IgD-negative memory B cell (primary cell): ENCODE data around the gene BIRC5. TPM values are rescaled to one million over a fixed set of nuclear protein-coding genes. Genes with fewer than 3 reads are reported as not detected.

Source experiments
- H3K27ac Mint-ChIP-seq, 3 donors: one replicate each; pipeline ENCODE4 v1.8.0; 2020 to 2022; ENCODE audit warnings: mild to moderate bottlenecking in 3 of 3, mixed read lengths in 3 of 3, moderate library complexity in 1 of 3
- H3K27me3 Mint-ChIP-seq: one replicate; pipeline ENCODE4 v1.8.0; 2021; ENCODE audit warnings: mixed read lengths
- H3K36me3 Mint-ChIP-seq: one replicate; pipeline ENCODE4 v1.8.0; 2020; ENCODE audit warnings: mild to moderate bottlenecking, mixed read lengths
- H3K4me1 Mint-ChIP-seq, 3 donors: one replicate each; pipeline ENCODE4 v1.8.0; 2020 to 2022; ENCODE audit warnings: mixed read lengths in 3 of 3, mild to moderate bottlenecking in 1 of 3
- H3K4me3 Mint-ChIP-seq, 4 donors: one replicate each; pipeline ENCODE4 v1.8.0; 2020 to 2022; ENCODE audit warnings: mild to moderate bottlenecking in 4 of 4, mixed read lengths in 4 of 4, moderate library complexity in 3 of 4
- H3K9me3 Mint-ChIP-seq, 3 donors: one replicate each; pipeline ENCODE4 v1.8.0; 2020 to 2021; ENCODE audit warnings: mixed read lengths in 3 of 3, mild to moderate bottlenecking in 1 of 3
- polyA plus RNA-seq: library from polyadenylated mRNA; unstranded; fragments of 300-500 nt; fragmentation: Illumina TruSeq; gene quantifications from one replicate; pipeline ENCODE4 v1.2.3, GENCODE V29; 2021

The BIRC5 gene
- polyA plus RNA-seq, 1 donor from 2014 or later: 0.25 TPM

DNA sequence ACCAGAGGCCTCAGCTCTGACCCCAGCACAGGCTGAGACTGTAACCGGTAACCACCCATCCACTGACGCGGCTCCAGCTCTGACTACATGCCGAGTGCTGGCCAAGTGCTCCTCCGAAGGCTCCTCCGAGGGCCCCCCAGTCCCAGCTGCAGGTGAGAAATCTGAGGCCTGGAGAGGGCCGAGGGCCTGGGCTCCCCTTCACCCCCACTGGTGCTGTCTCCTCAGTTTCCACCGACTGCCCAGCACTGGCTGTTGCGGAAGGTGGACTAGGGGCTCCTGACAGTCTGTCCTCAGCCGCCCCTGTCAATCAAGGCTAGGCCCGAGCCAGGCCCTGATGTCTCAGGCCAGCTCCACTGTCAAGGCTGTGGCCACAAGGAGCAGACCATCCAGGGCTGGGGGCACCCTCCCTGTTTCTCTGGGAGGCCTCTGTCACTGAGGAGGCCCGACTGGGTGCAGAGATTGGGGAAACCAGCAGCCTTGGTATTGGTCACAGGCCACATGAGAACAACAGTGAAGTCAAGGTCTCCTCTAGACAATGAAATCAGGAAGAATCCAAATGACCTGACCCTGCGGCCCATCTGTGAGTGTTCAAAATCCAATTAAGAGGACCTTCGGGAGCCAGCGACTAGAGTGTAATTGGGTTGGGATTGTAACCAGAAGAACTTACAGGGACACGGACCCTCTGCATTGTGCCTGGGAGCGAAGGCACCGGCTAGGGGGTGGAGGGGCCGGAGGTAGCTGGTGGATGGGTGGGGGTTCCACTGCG is 22.5 kb downstream of the BIRC5 start:
- Mint-ChIP-seq H3K27ac (no peak overlapping the region), H3K27me3 (peaks cover 9% of the 10 kb centered on the region), H3K36me3 (no peaks in the 10 kb centered on the region), H3K9me3 (no peaks in the 10 kb centered on the region), H3K4me3 (no peak overlapping the region), H3K4me1 (peaks cover 5 to 6% (median 5%) of the 10 kb centered on the region in 3 donors)

DNA sequence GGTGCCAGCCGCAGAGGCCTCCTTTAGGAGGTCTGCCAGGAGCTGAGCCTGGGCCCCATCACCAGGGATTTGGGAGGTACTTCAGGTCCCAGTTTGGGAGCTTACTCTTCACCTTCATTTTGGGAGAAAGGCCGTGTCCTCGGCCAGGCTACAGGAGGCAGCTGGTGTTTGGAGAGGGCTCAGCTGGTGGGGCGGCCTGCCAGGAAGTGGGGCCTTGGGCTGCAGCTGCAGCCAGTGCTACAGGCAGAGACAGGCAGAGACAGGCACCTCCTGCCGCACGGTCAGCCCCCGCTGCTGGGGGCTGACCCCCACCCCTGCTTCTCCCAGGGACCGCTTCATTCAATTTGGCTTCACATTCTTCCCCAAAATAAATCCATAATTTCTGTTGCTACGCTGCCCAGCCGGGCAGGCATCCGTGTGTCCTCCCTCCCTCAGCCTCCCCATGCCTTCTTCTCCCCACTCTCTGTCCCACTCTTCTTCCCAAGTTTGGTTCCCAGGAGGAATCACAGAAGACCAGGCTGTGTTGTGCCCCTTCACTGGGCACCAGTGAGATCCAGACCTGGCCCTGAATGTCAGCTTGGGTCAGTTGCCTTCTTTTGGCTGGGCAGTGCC is 23.5 kb downstream of the BIRC5 start:
- Mint-ChIP-seq H3K27ac (no peak overlapping the region), H3K27me3 (peaks cover 5% of the 10 kb centered on the region), H3K4me3 (no peak overlapping the region), H3K36me3 (no peaks in the 10 kb centered on the region), H3K4me1 (peaks cover 8 to 14% (median 9%) of the 10 kb centered on the region in 3 donors), H3K9me3 (no peaks in the 10 kb centered on the region)

DNA sequence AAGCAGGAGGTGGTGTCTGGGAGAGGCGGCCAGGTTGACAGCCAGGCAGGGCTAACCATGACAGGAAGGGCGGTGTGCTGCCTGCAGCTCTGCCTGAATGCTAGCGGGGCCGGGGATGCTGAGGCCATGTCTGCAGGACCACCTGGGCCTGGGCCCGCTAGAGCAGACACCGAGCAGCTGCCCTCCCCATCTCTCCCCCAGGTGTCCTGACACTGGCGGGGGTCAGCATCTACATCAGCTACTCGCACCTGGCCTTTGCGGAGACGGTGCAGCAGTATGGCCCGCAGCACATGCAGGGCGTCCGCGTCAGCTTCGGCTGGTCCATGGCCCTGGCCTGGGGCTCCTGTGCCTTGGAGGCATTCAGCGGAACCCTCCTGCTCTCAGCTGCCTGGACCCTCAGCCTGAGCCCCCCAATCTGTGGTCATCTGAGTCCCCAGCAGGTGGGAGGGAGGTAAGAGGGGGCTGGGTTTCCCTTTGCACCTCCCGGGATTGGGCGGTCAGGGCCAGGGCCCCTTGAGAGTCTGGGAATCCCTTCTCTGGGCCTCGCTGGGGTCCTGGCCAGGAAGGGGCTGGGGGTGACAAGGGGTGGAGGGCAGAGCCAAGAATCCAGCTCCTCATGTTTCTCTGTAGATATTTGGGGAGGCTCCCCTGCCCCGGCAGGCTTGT is 24.9 kb downstream of the BIRC5 start:
- Mint-ChIP-seq H3K27me3 (no peaks in the 10 kb centered on the region), H3K4me3 (peak overlapping the region in 1 of 4 donors; percentile 37), H3K36me3 (no peaks in the 10 kb centered on the region), H3K27ac (peak overlapping the region in 1 of 3 donors; percentile 32), H3K4me1 (peaks cover 11 to 18% (median 16%) of the 10 kb centered on the region in 3 donors), H3K9me3 (no peaks in the 10 kb centered on the region)

- H3K9me3 Mint-ChIP-seq: no peaks in the 10 kb centered on the region
- H3K27ac Mint-ChIP-seq: peak overlapping the region in 1 of 3 donors; percentile 32
- peaks cover 11 to 18% (median 18%) of the 10 kb centered on the region in 3 donors for H3K4me1 Mint-ChIP-seq
- peak overlapping the region in 1 of 4 donors; percentile 37 for H3K4me3 Mint-ChIP-seq
- no peaks in the 10 kb centered on the region for H3K36me3 Mint-ChIP-seq
- no peaks in the 10 kb centered on the region for H3K27me3 Mint-ChIP-seq
Observed at GRCh38 chr17:78239489-78239931, 25.5 kb downstream of the BIRC5 start.

DNA sequence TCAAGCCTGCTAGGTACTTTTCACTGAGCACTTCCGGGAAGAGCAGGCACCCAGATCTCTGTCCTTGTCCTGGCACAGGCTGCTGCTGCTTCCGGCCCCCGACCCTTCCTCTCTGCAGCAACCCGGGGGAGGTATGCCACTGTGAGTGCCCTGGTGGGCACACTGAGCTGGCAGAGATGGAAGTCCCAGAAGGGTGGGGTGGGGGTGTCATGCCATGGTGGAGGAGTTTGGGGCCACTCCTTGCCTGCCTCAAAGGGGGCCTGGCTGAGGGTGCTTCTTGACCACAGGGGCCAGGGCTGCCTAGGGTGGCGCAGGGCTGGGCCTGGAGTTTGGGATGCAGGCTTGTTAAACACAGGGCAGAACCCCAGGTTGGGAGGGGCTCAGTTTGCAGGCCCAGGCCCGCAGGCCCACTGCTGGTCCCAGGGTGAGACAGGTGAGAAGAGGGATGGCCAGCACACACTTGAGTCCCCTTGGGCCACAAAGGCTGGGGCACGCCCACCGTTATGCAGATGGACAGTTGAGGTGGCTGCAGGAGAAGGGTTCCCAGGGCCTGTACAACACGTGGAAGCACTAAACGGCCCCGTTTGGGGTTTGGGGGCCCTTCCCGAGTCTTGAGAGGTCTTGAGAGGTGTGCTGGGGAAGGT is 26.1 kb downstream of the BIRC5 start:
- H3K36me3 Mint-ChIP-seq: no peaks in the 10 kb centered on the region
- H3K4me3 Mint-ChIP-seq: no peak overlapping the region
- H3K27me3 Mint-ChIP-seq: no peaks in the 10 kb centered on the region
- H3K4me1 Mint-ChIP-seq: peaks cover 11 to 18% (median 18%) of the 10 kb centered on the region in 3 donors
- no peak overlapping the region for H3K27ac Mint-ChIP-seq
- no peaks in the 10 kb centered on the region for H3K9me3 Mint-ChIP-seq

DNA sequence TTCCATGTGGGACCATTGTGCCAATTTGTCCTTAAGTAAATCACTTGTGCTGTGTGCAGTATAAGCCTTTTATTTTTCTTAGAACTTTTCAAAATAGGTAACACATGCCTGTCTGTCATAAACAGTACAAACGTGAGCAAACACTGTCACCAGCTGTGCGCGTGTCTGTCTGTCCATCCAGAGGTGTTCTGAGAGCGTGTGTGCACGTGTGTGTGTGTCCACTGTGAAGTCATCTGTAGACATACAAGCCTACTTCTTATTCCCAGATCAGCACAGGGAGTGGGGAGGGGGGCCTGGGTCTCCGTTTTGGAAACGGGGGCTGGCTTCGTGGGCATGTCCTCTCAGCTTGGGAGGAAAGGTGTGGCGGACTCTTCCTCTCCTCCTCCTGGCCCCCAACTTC is 26.8 kb downstream of the BIRC5 start:
- no peaks in the 10 kb centered on the region for H3K27me3 Mint-ChIP-seq
- no peaks in the 10 kb centered on the region for H3K36me3 Mint-ChIP-seq
- H3K4me1 Mint-ChIP-seq: peaks cover 11 to 18% (median 18%) of the 10 kb centered on the region in 3 donors
- H3K27ac Mint-ChIP-seq: peak overlapping the region in 1 of 3 donors; percentile 39
- no peak overlapping the region for H3K4me3 Mint-ChIP-seq
- peaks cover 0 to 3% (median 0%) of the 10 kb centered on the region in 3 donors for H3K9me3 Mint-ChIP-seq

GRCh38 chr17:78241277-78242023 is 27.4 kb downstream of the BIRC5 start:
- Mint-ChIP-seq H3K4me3 (no peak overlapping the region), H3K27ac (peak overlapping the region in 2 of 3 donors; percentile 52 to 73), H3K36me3 (no peaks in the 10 kb centered on the region), H3K9me3 (peaks cover 0 to 3% (median 0%) of the 10 kb centered on the region in 3 donors), H3K4me1 (peaks cover 11 to 18% (median 18%) of the 10 kb centered on the region in 3 donors), H3K27me3 (no peaks in the 10 kb centered on the region)

DNA sequence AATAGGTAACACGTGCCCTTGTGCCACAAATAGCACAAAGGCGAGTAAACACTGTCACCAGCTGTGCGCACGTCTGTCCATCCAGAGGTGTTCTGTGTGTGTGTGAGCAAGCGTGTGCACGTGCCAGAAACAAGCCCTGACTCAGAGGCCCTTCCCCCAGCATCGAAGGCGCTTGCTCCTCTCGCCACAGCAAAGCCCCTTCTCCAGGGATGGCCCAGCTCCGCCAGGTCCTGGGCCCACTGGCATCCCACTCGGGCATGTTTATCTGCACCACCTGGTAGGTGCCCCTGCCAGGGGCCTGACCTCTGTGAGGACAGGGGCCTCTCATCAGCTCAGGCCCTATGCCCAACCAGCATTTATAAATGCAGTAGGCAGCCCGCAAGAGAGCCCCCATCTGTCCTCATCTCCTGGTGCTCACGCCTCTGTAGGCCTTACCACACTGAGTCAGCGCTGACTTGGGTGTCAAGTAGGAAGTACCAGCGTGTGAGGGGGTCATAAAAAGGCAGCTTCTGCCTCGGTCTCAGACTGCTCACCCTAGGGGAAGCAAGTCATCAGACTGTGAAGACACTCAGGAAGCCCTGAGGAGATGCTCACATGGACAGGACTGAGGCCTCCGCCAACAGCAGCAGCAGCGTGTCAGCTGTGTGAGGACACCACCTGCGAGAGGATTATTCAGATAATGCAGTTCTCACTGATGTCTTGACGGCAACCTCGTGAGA is 28.1 kb downstream of the BIRC5 start:
- H3K36me3 Mint-ChIP-seq: no peaks in the 10 kb centered on the region
- H3K4me1 Mint-ChIP-seq: peaks cover 11 to 18% (median 16%) of the 10 kb centered on the region in 3 donors
- H3K4me3 Mint-ChIP-seq: peak overlapping the region in 3 of 4 donors; percentile 58 to 86 (median 77)
- H3K27me3 Mint-ChIP-seq: no peaks in the 10 kb centered on the region
- peaks cover 0 to 3% (median 0%) of the 10 kb centered on the region in 3 donors for H3K9me3 Mint-ChIP-seq
- peak overlapping the region; percentile 73 to 92 (median 78) for H3K27ac Mint-ChIP-seq

GRCh38 chr17:78247304-78247703 is 33.3 kb downstream of the BIRC5 start:
- Mint-ChIP-seq H3K4me1 (peaks cover 17 to 25% (median 24%) of the 10 kb centered on the region in 3 donors), H3K9me3 (peaks cover 0 to 3% (median 0%) of the 10 kb centered on the region in 3 donors), H3K4me3 (no peak overlapping the region), H3K27ac (peak overlapping the region in 1 of 3 donors; percentile 56), H3K36me3 (no peaks in the 10 kb centered on the region), H3K27me3 (peaks cover 3% of the 10 kb centered on the region)

- Mint-ChIP-seq H3K27ac (no peak overlapping the region), H3K4me1 (peaks cover 21 to 24% (median 24%) of the 10 kb centered on the region in 3 donors), H3K27me3 (peaks cover 3% of the 10 kb centered on the region), H3K36me3 (no peaks in the 10 kb centered on the region), H3K4me3 (peak overlapping the region in 1 of 4 donors; percentile 12), H3K9me3 (peaks cover 0 to 3% (median 0%) of the 10 kb centered on the region in 3 donors)
Observed at GRCh38 chr17:78248051-78248914, 34.2 kb downstream of the BIRC5 start.

DNA sequence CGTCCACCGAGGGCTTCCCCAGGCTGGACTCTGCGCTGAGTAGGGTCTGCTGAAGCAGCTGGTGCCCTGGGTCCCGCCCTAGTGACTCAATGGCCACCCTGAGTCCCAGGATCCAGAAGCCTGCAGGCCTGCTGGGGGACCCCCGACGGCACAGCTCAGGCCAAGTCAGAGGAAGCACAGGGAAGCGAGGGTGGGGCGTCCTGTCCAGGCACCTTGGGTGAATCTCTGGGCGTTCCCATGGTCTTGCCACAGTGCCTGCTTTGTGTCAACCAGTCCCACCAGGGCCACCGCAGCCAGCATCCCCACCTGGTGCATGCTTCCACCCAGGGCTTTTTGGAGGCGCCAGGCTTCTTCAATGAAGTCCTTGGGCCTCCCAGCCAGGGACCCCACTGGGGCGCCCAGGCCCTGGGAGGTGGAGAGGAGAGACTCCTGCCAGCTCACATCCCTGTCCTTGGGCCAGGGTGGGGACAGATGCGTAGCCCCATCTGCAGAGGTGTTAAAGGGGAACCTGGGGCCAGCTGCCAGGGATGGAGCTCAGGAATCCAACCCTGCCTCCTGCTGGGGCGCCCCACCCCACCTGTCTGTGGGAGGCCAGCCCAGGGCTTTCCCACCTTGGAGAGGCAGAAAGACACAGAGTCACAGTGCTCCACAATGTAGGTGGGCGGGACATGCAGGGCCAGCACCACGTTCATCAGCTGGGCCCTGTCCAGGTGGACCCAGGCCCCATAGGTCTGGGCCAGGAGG is 35.2 kb downstream of the BIRC5 start:
- peaks cover 21 to 26% (median 23%) of the 10 kb centered on the region in 3 donors for H3K4me1 Mint-ChIP-seq
- peaks cover 0 to 3% (median 0%) of the 10 kb centered on the region in 3 donors for H3K9me3 Mint-ChIP-seq
- no peak overlapping the region for H3K27ac Mint-ChIP-seq
- H3K36me3 Mint-ChIP-seq: no peaks in the 10 kb centered on the region
- no peak overlapping the region for H3K4me3 Mint-ChIP-seq
- H3K27me3 Mint-ChIP-seq: peaks cover 3% of the 10 kb centered on the region
